Activated T-cell treated with anti-CD3 and anti-CD28 coated beads for 48 hours (primary cell): ENCODE data around the gene PARP4.
"Not testable (repeated sequence)": the region's sequence is repeated elsewhere in the genome, so short reads cannot be mapped to it uniquely, and the experiment has no call there.

Experiments used
- DNase-seq: peaks from one replicate; pipeline ENCODE4 v3.0.0-alpha.2; 2020; ENCODE audit warnings: low read depth

The PARP4 gene

GRCh38 chr13:24505756-24506155, 6.8 kb downstream of the PARP4 start:
- DNase-seq, result no peak

- no peak for DNase-seq
These were observed 7.3 kb downstream of the PARP4 start for GRCh38 chr13:24505256-24505655.

GRCh38 chr13:24503379-24503696, 9.2 kb downstream of the PARP4 start:
- DNase-seq, result no peak

GRCh38 chr13:24502533-24503378, 9.8 kb downstream of the PARP4 start:
- DNase-seq, result no peak

- DNase-seq, result no peak
These were observed 11.6 kb downstream of the PARP4 start for GRCh38 chr13:24500977-24501376.

GRCh38 chr13:24497742-24498141, 14.8 kb downstream of the PARP4 start:
- no peak for DNase-seq

GRCh38 chr13:24496295-24496694, 16.3 kb downstream of the PARP4 start:
- DNase-seq, result not testable (repeated sequence)

GRCh38 chr13:24495151-24495729, 17.3 kb downstream of the PARP4 start:
- no peak for DNase-seq

- DNase-seq, result no peak
These were observed 19.2 kb downstream of the PARP4 start for GRCh38 chr13:24493356-24493755.

- no peak for DNase-seq
These were observed 20.7 kb downstream of the PARP4 start for GRCh38 chr13:24491845-24492244.

- no peak for DNase-seq
These were observed 22.9 kb downstream of the PARP4 start for GRCh38 chr13:24489721-24490120.

- DNase-seq, result not testable (repeated sequence)
These were observed 24.5 kb downstream of the PARP4 start for GRCh38 chr13:24488092-24488491.

GRCh38 chr13:24486017-24486657, 26.4 kb downstream of the PARP4 start:
- DNase-seq, result not testable (repeated sequence)

- DNase-seq, result no peak
These were observed 38.9 kb downstream of the PARP4 start for GRCh38 chr13:24473686-24474085.

- not testable (repeated sequence) for DNase-seq
These were observed 40.4 kb downstream of the PARP4 start for GRCh38 chr13:24472129-24472528.

GRCh38 chr13:24463078-24463477, 49.5 kb downstream of the PARP4 start:
- no peak for DNase-seq

- DNase-seq, result no peak
These were observed 52.3 kb downstream of the PARP4 start for GRCh38 chr13:24460256-24460655.

GRCh38 chr13:24459726-24460125, 52.9 kb downstream of the PARP4 start:
- DNase-seq, result no peak

- no peak for DNase-seq
These were observed 53.3 kb downstream of the PARP4 start for GRCh38 chr13:24459234-24459633.

- no peak for DNase-seq
These were observed 53.8 kb downstream of the PARP4 start for GRCh38 chr13:24458736-24459135.

GRCh38 chr13:24456396-24456795, 56.2 kb downstream of the PARP4 start:
- no peak for DNase-seq

GRCh38 chr13:24454056-24454455, 58.5 kb downstream of the PARP4 start:
- no peak for DNase-seq

- DNase-seq, result no peak
These were observed 60.5 kb downstream of the PARP4 start for GRCh38 chr13:24452044-24452443.
